A549 (cell line): Measurements from ENCODE around the gene WNT1. TPM values are rescaled to one million over a fixed set of nuclear protein-coding genes. Genes with fewer than 3 reads are reported as not detected.

Experiments used
- polyA plus RNA-seq, 4 experiments: library from polyadenylated mRNA; depleted of rRNA in 3 of 4; stranded (reverse); fragments of >200 nt; fragmentation: RNase III in 1 of 4; extraction: RNeasy Plus Mini Kit Qiagen cat#74134 plus additional on column Dnase treatment in 1 of 4; gene quantifications; 2 replicates in 3 of 4; 3 replicates in 1 of 4; pipeline ENCODE4 v1.2.3, GENCODE V29; 2011 to 2017
- small RNA-seq, 6 experiments: library from RNA; depleted of rRNA; stranded (forward); fragments of <200 nt; gene quantifications; one replicate each; pipeline ENCODE3, GENCODE V24; 2012

WNT1 gene
- polyA plus RNA-seq, 2 of the 4 experiments (the other 2 are of a cell fraction) = not detected

Small RNA genes within 50 kb of the gene (small RNA-seq; reads per million reads assigned to genes)
- gene RNU6-940P = 0 reads per million in 6 experiments

Other genes starting within 250 kb of the WNT1 start
- 16.3 and 20.9 TPM in 2 replicates for gene ADCY6, start 189.2 kb upstream of the WNT1 start, polyA plus RNA-seq (2011; rRNA removed)
- gene ADCY6, start 189.2 kb upstream of the WNT1 start, polyA plus RNA-seq (2017; fragmentation: RNase III; extraction: RNeasy Plus Mini Kit Qiagen cat#74134 plus additional on column Dnase treatment) = 18.2 to 20.8 TPM (median 19.8 TPM) in 3 replicates
- 12.9 and 15.4 TPM in 2 replicates for gene CACNB3, start 159.8 kb upstream of the WNT1 start, polyA plus RNA-seq (2011; rRNA removed)
- 17.2 to 25.8 TPM (median 23.9 TPM) in 3 replicates for gene CACNB3, start 159.8 kb upstream of the WNT1 start, polyA plus RNA-seq (2017; fragmentation: RNase III; extraction: RNeasy Plus Mini Kit Qiagen cat#74134 plus additional on column Dnase treatment)
- 132 TPM in 2 replicates for gene DDX23, start 126.2 kb upstream of the WNT1 start, polyA plus RNA-seq (2011; rRNA removed)
- gene DDX23, start 126.2 kb upstream of the WNT1 start, polyA plus RNA-seq (2017; fragmentation: RNase III; extraction: RNeasy Plus Mini Kit Qiagen cat#74134 plus additional on column Dnase treatment) = 112 to 119 TPM (median 116 TPM) in 3 replicates
- 37.8 and 54.5 TPM in 2 replicates for gene RND1, start 112.5 kb upstream of the WNT1 start, polyA plus RNA-seq (2011; rRNA removed)
- gene RND1, start 112.5 kb upstream of the WNT1 start, polyA plus RNA-seq (2017; fragmentation: RNase III; extraction: RNeasy Plus Mini Kit Qiagen cat#74134 plus additional on column Dnase treatment) = 16.8 to 28.7 TPM (median 26.5 TPM) in 3 replicates
- gene FKBP11, start 52.8 kb upstream of the WNT1 start, polyA plus RNA-seq (2011; rRNA removed) = 50.9 and 61.9 TPM in 2 replicates
- 41.2 to 45.5 TPM (median 42.2 TPM) in 3 replicates for gene FKBP11, start 52.8 kb upstream of the WNT1 start, polyA plus RNA-seq (2017; fragmentation: RNase III; extraction: RNeasy Plus Mini Kit Qiagen cat#74134 plus additional on column Dnase treatment)
- gene ARF3, start 20.8 kb upstream of the WNT1 start, polyA plus RNA-seq (2011; rRNA removed) = 281 and 287 TPM in 2 replicates
- 133 to 138 TPM (median 138 TPM) in 3 replicates for gene ARF3, start 20.8 kb upstream of the WNT1 start, polyA plus RNA-seq (2017; fragmentation: RNase III; extraction: RNeasy Plus Mini Kit Qiagen cat#74134 plus additional on column Dnase treatment)
- 1.8 and 2.0 TPM in 2 replicates for gene WNT10B, start 6.6 kb upstream of the WNT1 start, polyA plus RNA-seq (2011; rRNA removed)
- 1.5 to 1.9 TPM (median 1.7 TPM) in 3 replicates for gene WNT10B, start 6.6 kb upstream of the WNT1 start, polyA plus RNA-seq (2017; fragmentation: RNase III; extraction: RNeasy Plus Mini Kit Qiagen cat#74134 plus additional on column Dnase treatment)
- 0.12 TPM in 2 replicates for gene DDN, start 21.1 kb downstream of the WNT1 start, polyA plus RNA-seq (2011; rRNA removed)
- gene DDN, start 21.1 kb downstream of the WNT1 start, polyA plus RNA-seq (2017; fragmentation: RNase III; extraction: RNeasy Plus Mini Kit Qiagen cat#74134 plus additional on column Dnase treatment) = 0.34 to 0.50 TPM (median 0.38 TPM) in 3 replicates
- gene PRKAG1, start 40.5 kb downstream of the WNT1 start, polyA plus RNA-seq (2011; rRNA removed) = 100 and 117 TPM in 2 replicates
- 40.0 to 42.8 TPM (median 41.9 TPM) in 3 replicates for gene PRKAG1, start 40.5 kb downstream of the WNT1 start, polyA plus RNA-seq (2017; fragmentation: RNase III; extraction: RNeasy Plus Mini Kit Qiagen cat#74134 plus additional on column Dnase treatment)
- gene KMT2D, start 82.5 kb downstream of the WNT1 start, polyA plus RNA-seq (2011; rRNA removed) = 17.6 and 21.4 TPM in 2 replicates
- 20.0 to 24.8 TPM (median 20.8 TPM) in 3 replicates for gene KMT2D, start 82.5 kb downstream of the WNT1 start, polyA plus RNA-seq (2017; fragmentation: RNase III; extraction: RNeasy Plus Mini Kit Qiagen cat#74134 plus additional on column Dnase treatment)
- gene RHEBL1, start 91.7 kb downstream of the WNT1 start, polyA plus RNA-seq (2011; rRNA removed) = 4.0 TPM in 2 replicates
- gene RHEBL1, start 91.7 kb downstream of the WNT1 start, polyA plus RNA-seq (2017; fragmentation: RNase III; extraction: RNeasy Plus Mini Kit Qiagen cat#74134 plus additional on column Dnase treatment) = 1.8 to 2.4 TPM (median 2.1 TPM) in 3 replicates
- not detected in 2 replicates for gene DHH, start 116.5 kb downstream of the WNT1 start, polyA plus RNA-seq (2011; rRNA removed)
- not detected in 3 replicates for gene DHH, start 116.5 kb downstream of the WNT1 start, polyA plus RNA-seq (2017; fragmentation: RNase III; extraction: RNeasy Plus Mini Kit Qiagen cat#74134 plus additional on column Dnase treatment)
- 25.1 and 35.7 TPM in 2 replicates for gene LMBR1L, start 132.5 kb downstream of the WNT1 start, polyA plus RNA-seq (2011; rRNA removed)
- gene LMBR1L, start 132.5 kb downstream of the WNT1 start, polyA plus RNA-seq (2017; fragmentation: RNase III; extraction: RNeasy Plus Mini Kit Qiagen cat#74134 plus additional on column Dnase treatment) = 12.9 to 20.0 TPM (median 16.7 TPM) in 3 replicates
- 2,708 and 2,745 TPM in 2 replicates for gene TUBA1B, start 153.1 kb downstream of the WNT1 start, polyA plus RNA-seq (2011; rRNA removed)
- gene TUBA1B, start 153.1 kb downstream of the WNT1 start, polyA plus RNA-seq (2017; fragmentation: RNase III; extraction: RNeasy Plus Mini Kit Qiagen cat#74134 plus additional on column Dnase treatment) = 2,367 to 2,820 TPM (median 2,590 TPM) in 3 replicates
- gene TUBA1A, start 210.8 kb downstream of the WNT1 start, polyA plus RNA-seq (2011; rRNA removed) = 163 and 231 TPM in 2 replicates
- 218 to 241 TPM (median 222 TPM) in 3 replicates for gene TUBA1A, start 210.8 kb downstream of the WNT1 start, polyA plus RNA-seq (2017; fragmentation: RNase III; extraction: RNeasy Plus Mini Kit Qiagen cat#74134 plus additional on column Dnase treatment)